CD4-positive, alpha-beta T cell treated with Interleukin-21 for 1 hour (primary cell): ENCODE data around the gene USF2.

Experiments
- DNase-seq: peaks from one replicate; pipeline ENCODE4 v3.0.0-alpha.2; 2020

USF2 gene

GRCh38 chr19:35328851-35329285 lies 60.1 kb downstream of the USF2 start, which contains the start of gene CD22:
Gene CD22, plus strand, starts transcription at chr19:35329187. Its CDS starts 2,854 bp downstream, at chr19:35332041.
- no peak for DNase-seq

- DNase-seq: no peak
Measured at GRCh38 chr19:35329323-35329722, 60.6 kb downstream of the USF2 start.
